ENCODE measurements around the gene TMEM169. TPM values are rescaled to one million over a fixed set of nuclear protein-coding genes. Genes with fewer than 3 reads are reported as not detected.

The TMEM169 gene
- total and polyA plus RNA-seq, 7 donors, result 0.80 to 1.4 (median 0.95) TPM; not detected in 3

- DNase-seq, result no peak
- no peak overlapping the region for H3K27ac ChIP-seq
Observed at GRCh38 chr2:216113572-216113971, 31.9 kb downstream of the TMEM169 start.

GRCh38 chr2:216114382-216114713, 32.6 kb downstream of the TMEM169 start:
- H3K4me3 ChIP-seq, result peak overlapping the region in 1 of 4 donors; percentile 55
- intact Hi-C loops (cut with DNase I), result loop anchor here (5.0 kb wide), 1 partner anchor 298 kb away; the partner anchor contains the start of gene SMARCAL1
- H3K36me3 ChIP-seq, result peaks cover 5 to 73% (median 16%) of the 10 kb centered on the region in 4 donors
- DNase-seq, result no peak
- no peak for TF ChIP-seq POLR2AphosphoS5 (IDR thresholded peaks at IDR 0.05)
- TF ChIP-seq CTCF (IDR thresholded peaks at IDR 0.05), result no peak
- TF ChIP-seq EP300 (IDR thresholded peaks at IDR 0.05), result no peak
- no peak for TF ChIP-seq POLR2A (IDR thresholded peaks at IDR 0.05)
- H3K4me1 ChIP-seq, result peaks cover 0 to 56% (median 30%) of the 10 kb centered on the region in 4 donors
- no peaks in the 10 kb centered on the region for H3K9me3 ChIP-seq
- 11 to 29% methylated on average over 4 of the region's 4 CpGs for WGBS, 2 donors
- H3K27ac ChIP-seq, result peak overlapping the region; percentile 63 to 85 (median 80)
- no peaks in the 10 kb centered on the region for H3K27me3 ChIP-seq

More at GRCh38 chr2:216113572-216113971, 31.9 kb downstream of the TMEM169 start:
- no peaks in the 10 kb centered on the region for H3K27me3 ChIP-seq
- TF ChIP-seq POLR2A (IDR thresholded peaks at IDR 0.05) (no peak), POLR2AphosphoS5 (IDR thresholded peaks at IDR 0.05) (no peak), CTCF (IDR thresholded peaks at IDR 0.05) (no peak), EP300 (IDR thresholded peaks at IDR 0.05) (no peak)
- WGBS, 2 donors, result 70 to 89% methylated on average over 3 of the region's 3 CpGs
- H3K4me1 ChIP-seq, result peaks cover 0 to 54% (median 31%) of the 10 kb centered on the region in 4 donors
- intact Hi-C loops (cut with DNase I), result loop anchor here (5.0 kb wide), 1 partner anchor 299 kb away; the partner anchor contains the start of gene SMARCAL1
- H3K36me3 ChIP-seq, result peaks cover 5 to 65% (median 16%) of the 10 kb centered on the region in 4 donors
- H3K4me3 ChIP-seq, result no peak overlapping the region
- H3K9me3 ChIP-seq, result no peaks in the 10 kb centered on the region

- 4 to 8% methylated on average over 29 of the region's 29 CpGs for WGBS, 2 donors
- Histone ChIP-seq H3K27ac (peak overlapping the region; percentile 79 to 85 (median 80)), H3K9me3 (no peaks in the 10 kb centered on the region), H3K4me3 (peak overlapping the region; percentile 44 to 55 (median 53)), H3K4me1 (peaks cover 0 to 54% (median 27%) of the 10 kb centered on the region in 4 donors), H3K27me3 (no peaks in the 10 kb centered on the region), H3K36me3 (peaks cover 5 to 78% (median 17%) of the 10 kb centered on the region in 4 donors)
- DNase-seq, result peak; percentile 99
- TF ChIP-seq CTCF (IDR thresholded peaks at IDR 0.05) (peak; percentile 77 to 85 (median 80)), EP300 (IDR thresholded peaks at IDR 0.05) (no peak), POLR2A (IDR thresholded peaks at IDR 0.05) (no peak), POLR2AphosphoS5 (IDR thresholded peaks at IDR 0.05) (peak in 2 of 4 donors; percentile 12 to 80)
- intact Hi-C loops (cut with DNase I), result loop anchor here (5.0 kb wide), 1 partner anchor 297 kb away; the partner anchor contains the start of gene SMARCAL1
Observed at GRCh38 chr2:216114714-216115531, 33.2 kb downstream of the TMEM169 start.

- Histone ChIP-seq H3K9me3 (no peaks in the 10 kb centered on the region), H3K4me1 (peaks cover 0 to 40% (median 13%) of the 10 kb centered on the region in 4 donors), H3K27me3 (no peaks in the 10 kb centered on the region), H3K4me3 (no peak overlapping the region), H3K36me3 (peaks cover 9 to 83% (median 21%) of the 10 kb centered on the region in 4 donors), H3K27ac (no peak overlapping the region)
- no peak for TF ChIP-seq EP300 (IDR thresholded peaks at IDR 0.05)
- TF ChIP-seq POLR2A (IDR thresholded peaks at IDR 0.05), result no peak
- TF ChIP-seq CTCF (IDR thresholded peaks at IDR 0.05), result no peak
- TF ChIP-seq POLR2AphosphoS5 (IDR thresholded peaks at IDR 0.05), result no peak
- intact Hi-C loops (cut with DNase I), result no loop called here
- WGBS, 2 donors, result 97 to 100% methylated on average over 1 of the region's 1 CpG
- DNase-seq, result no peak
Observed at GRCh38 chr2:216116418-216116817, 34.7 kb downstream of the TMEM169 start.
